ENCODE results near the gene TNNC1. TPM values are rescaled to one million over a fixed set of nuclear protein-coding genes. Genes with fewer than 3 reads are reported as not detected.

TNNC1 gene
- total and polyA plus RNA-seq, 9 of the 15 experiments (the other 6 are each of a cell fraction or from before 2014, with no cell fraction given): 0.08 to 0.85 (median 0.42) TPM; not detected in 4

- no peaks in the 10 kb centered on the region for H3K9me3 ChIP-seq (replicated peaks; ENCODE audit: control insufficient read depth, insufficient read depth, low read depth, low read length)
- no peak for DNase-seq (ENCODE audit: extremely low read depth in 1 of 4, low spot score in 3 of 4)
- no peak overlapping the region for H3K27ac ChIP-seq (ENCODE audit: extremely low read depth, low read depth, low read length)
- peaks cover 0 to 11% of the 10 kb centered on the region in 2 experiments; a peak in 2 of 5 replicates for H3K4me1 ChIP-seq (replicated peaks in 1 of 2; ENCODE audit: control insufficient read depth in 2 of 2, insufficient read depth in 2 of 2, low read length in 2 of 2)
- no peak for ATAC-seq
- no peak overlapping the region for H3K4me2 ChIP-seq (ENCODE audit: insufficient read depth, low read length)
- CTCF ChIA-PET (ENCODE audit: low intra/inter-chr PET ratio): no interaction called here
- no peaks in the 10 kb centered on the region for H3K79me2 ChIP-seq (ENCODE audit: control insufficient read depth, insufficient read depth, low read length)
- no peak for FAIRE-seq
- H3K4me3 ChIP-seq: no peak overlapping the region
- H4K20me1 ChIP-seq (replicated peaks; ENCODE audit: control insufficient read depth, insufficient read depth, low read length): no peaks in the 10 kb centered on the region; the same call in 1 of the 2 replicates
- TF ChIP-seq ZNF263 (CRISPR knock-in tag; IDR thresholded peaks at IDR 0.05; ENCODE audit: borderline replicate concordance): peak; percentile 44; the same call in 1 of the 2 replicates
- TF ChIP-seq GTF2A2 (tag; IDR thresholded peaks at IDR 0.05): no peak
- intact Hi-C loops (cut with micrococcal nuclease): no loop called here
- POLR2A ChIA-PET: no interaction called here
- 96% methylated on average over 18 of the region's 31 CpGs for WGBS (ENCODE audit: insufficient coverage, low coverage, missing lambda C conversion rate)
- H3K9me1 ChIP-seq (ENCODE audit: control insufficient read depth, insufficient read depth, low read length): no peaks in the 10 kb centered on the region
- no TSS peak for BruUV-seq (replicated peaks)
- in situ Hi-C loops (cut with MboI): no loop called here
- H2AFZ ChIP-seq (ENCODE audit: low read depth, low read length): no peak overlapping the region
- no peaks in the 10 kb centered on the region for H3K27me3 ChIP-seq (ENCODE audit: control insufficient read depth in 2 of 2, insufficient read depth in 2 of 2, low read length in 2 of 2)
- H3K36me3 ChIP-seq (ENCODE audit: control insufficient read depth, insufficient read depth, low read length): peaks cover 60% of the 10 kb centered on the region; the same call in 1 of the 3 replicates
- H3K9ac ChIP-seq (ENCODE audit: insufficient read depth in 1 of 2, low read depth in 2 of 2, low read length in 2 of 2): no peak overlapping the region; a peak in 1 of 4 replicates
Measured at GRCh38 chr3:52487050-52487787, 33.4 kb upstream of the TNNC1 start.

GRCh38 chr3:52484680-52485461 is 31.0 kb upstream of the TNNC1 start:
- FAIRE-seq (no peak), ATAC-seq (no peak), DNase-seq (ENCODE audit: extremely low read depth in 1 of 4, low spot score in 3 of 4) (no peak)
- H3K9me3 ChIP-seq (replicated peaks; ENCODE audit: control insufficient read depth, insufficient read depth, low read depth, low read length): no peaks in the 10 kb centered on the region
- H2AFZ ChIP-seq (ENCODE audit: low read depth, low read length): no peak overlapping the region
- H3K27ac ChIP-seq (ENCODE audit: extremely low read depth, low read depth, low read length): no peak overlapping the region
- POLR2A ChIA-PET: no interaction called here
- H3K9me1 ChIP-seq (ENCODE audit: control insufficient read depth, insufficient read depth, low read length): no peaks in the 10 kb centered on the region
- BruUV-seq (replicated peaks): no TSS peak
- H3K4me2 ChIP-seq (ENCODE audit: insufficient read depth, low read length): no peak overlapping the region
- H3K9ac ChIP-seq (ENCODE audit: insufficient read depth in 1 of 2, low read depth in 2 of 2, low read length in 2 of 2): no peak overlapping the region
- in situ Hi-C loops (cut with MboI) (no loop called here), intact Hi-C loops (cut with micrococcal nuclease) (loop anchor here (5.0 kb wide), 1 partner anchor 197 kb away; no protein-coding TSS in a partner anchor)
- no peak overlapping the region for H3K4me3 ChIP-seq
- H3K79me2 ChIP-seq (ENCODE audit: control insufficient read depth, insufficient read depth, low read length): no peaks in the 10 kb centered on the region
- H3K4me1 ChIP-seq (replicated peaks in 1 of 2; ENCODE audit: control insufficient read depth in 2 of 2, insufficient read depth in 2 of 2, low read length in 2 of 2): peaks cover 0 to 13% of the 10 kb centered on the region in 2 experiments; a peak in 2 of 5 replicates
- no peaks in the 10 kb centered on the region for H3K27me3 ChIP-seq (ENCODE audit: control insufficient read depth in 2 of 2, insufficient read depth in 2 of 2, low read length in 2 of 2)
- CTCF ChIA-PET (ENCODE audit: low intra/inter-chr PET ratio): no interaction called here
- no peaks in the 10 kb centered on the region for H4K20me1 ChIP-seq (replicated peaks; ENCODE audit: control insufficient read depth, insufficient read depth, low read length)
- peaks cover 63% of the 10 kb centered on the region; the same call in 1 of the 3 replicates for H3K36me3 ChIP-seq (ENCODE audit: control insufficient read depth, insufficient read depth, low read length)
- 84% methylated on average over 7 of the region's 10 CpGs for WGBS (ENCODE audit: insufficient coverage, low coverage, missing lambda C conversion rate)
- no peak for TF ChIP-seq KLF1 (tag; IDR thresholded peaks at IDR 0.05)
- no peak for TF ChIP-seq RBM17 (IDR thresholded peaks at IDR 0.05; ENCODE audit: borderline replicate concordance, low read depth, low read length)
- no peak for TF ChIP-seq NCOA1 (IDR thresholded peaks at IDR 0.05; ENCODE audit: low read depth)
- TF ChIP-seq HMGN3 (IDR thresholded peaks at IDR 0.05; ENCODE audit: borderline replicate concordance, extremely low read depth, insufficient read length, low read depth, low read length): no peak
- TF ChIP-seq SRSF7 (optimal IDR thresholded peaks at IDR 0.05; ENCODE audit: low read depth, low read length): no peak
- TF ChIP-seq TAF1 (IDR thresholded peaks at IDR 0.05; ENCODE audit: control insufficient read depth, extremely low read depth, insufficient read depth, low read length, severe bottlenecking): no peak
- no peak for TF ChIP-seq GABPB2 (CRISPR knock-in tag; conservative IDR thresholded peaks at IDR 0.05)
- TF ChIP-seq ZSCAN32 (CRISPR knock-in tag; IDR thresholded peaks at IDR 0.05): no peak
- no peak for TF ChIP-seq PHTF2 (CRISPR knock-in tag; IDR thresholded peaks at IDR 0.05)
- no peak for TF ChIP-seq ZNF384 (IDR thresholded peaks at IDR 0.05; ENCODE audit: low read depth, low read length)
- TF ChIP-seq ATF3 (IDR thresholded peaks at IDR 0.05): no peak
- no peak for TF ChIP-seq ATF3 (CRISPR knock-in tag; conservative IDR thresholded peaks at IDR 0.05)

Measured in K562 (cell line).